ENCODE measurements around the gene MEGF6.

Gene MEGF6

DNA sequence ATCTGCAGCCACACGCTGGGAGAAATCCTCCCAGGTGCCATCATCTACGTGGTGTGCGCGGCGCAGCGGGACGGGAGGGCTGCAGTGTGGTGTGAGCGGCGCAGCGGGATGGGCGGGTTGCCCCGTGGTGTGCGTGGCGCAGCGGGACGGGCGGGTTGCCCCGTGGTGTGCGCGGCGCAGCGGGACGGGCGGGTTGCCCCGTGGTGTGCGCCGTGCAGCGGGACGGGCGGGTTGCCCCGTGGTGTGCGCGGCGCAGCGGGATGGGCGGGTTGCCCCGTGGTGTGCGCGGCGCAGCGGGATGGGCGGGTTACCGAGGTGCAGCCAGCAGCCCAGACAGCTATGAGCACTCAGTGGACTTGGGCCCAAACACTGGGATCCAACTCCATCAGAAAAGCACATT is 33.9 kb upstream of the MEGF6 start:
- no peak for TF ChIP-seq Cebpa-rat (IDR thresholded peaks at IDR 0.05)

DNA sequence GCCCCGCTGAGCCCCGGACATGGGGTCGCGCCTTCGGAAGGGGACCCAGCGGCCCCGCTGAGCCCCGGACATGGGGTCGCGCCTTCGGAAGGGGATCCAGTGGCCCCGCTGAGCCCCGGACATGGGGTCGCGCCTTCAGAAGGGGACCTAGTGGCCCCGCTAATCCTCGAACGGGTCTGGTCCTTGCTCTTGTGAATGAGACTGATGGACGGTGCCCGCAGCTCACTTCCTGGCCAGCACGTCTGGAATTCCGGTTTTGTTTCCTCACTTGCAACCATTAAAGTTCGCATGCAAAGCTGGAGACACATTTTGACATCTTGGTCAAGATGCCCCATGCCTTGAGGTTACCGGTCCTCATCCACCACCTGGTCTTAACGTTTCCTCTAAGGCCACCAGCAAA is 33.0 kb upstream of the MEGF6 start:
- Histone ChIP-seq H3K4me3 (no peak overlapping the region), H3K9me3 (no peaks in the 10 kb centered on the region), H3K27ac (no peak overlapping the region), H4K20me1 (peaks cover 33% of the 10 kb centered on the region), H3K4me2 (no peak overlapping the region), H3K27me3 (no peaks in the 10 kb centered on the region), H3K9ac (no peak overlapping the region), H3K36me3 (peaks cover 78% of the 10 kb centered on the region), H3K4me1 (peaks cover 34% of the 10 kb centered on the region)
- TF ChIP-seq Cebpa-rat (IDR thresholded peaks at IDR 0.05): no peak

More for the DNA sequence above, 33.9 kb upstream of the MEGF6 start:
- no peak overlapping the region for H3K27ac ChIP-seq
- peaks cover 33% of the 10 kb centered on the region for H3K4me1 ChIP-seq
- no peak overlapping the region for H3K4me3 ChIP-seq
- H4K20me1 ChIP-seq: peaks cover 27% of the 10 kb centered on the region
- peaks cover 68% of the 10 kb centered on the region for H3K36me3 ChIP-seq
- H3K27me3 ChIP-seq: no peaks in the 10 kb centered on the region; the same call in 1 of the 2 replicates
- no peak overlapping the region for H3K4me2 ChIP-seq
- H3K9me3 ChIP-seq: peaks cover under 1% of the 10 kb centered on the region; the same call in 1 of the 2 replicates
- no peak overlapping the region for H3K9ac ChIP-seq

DNA sequence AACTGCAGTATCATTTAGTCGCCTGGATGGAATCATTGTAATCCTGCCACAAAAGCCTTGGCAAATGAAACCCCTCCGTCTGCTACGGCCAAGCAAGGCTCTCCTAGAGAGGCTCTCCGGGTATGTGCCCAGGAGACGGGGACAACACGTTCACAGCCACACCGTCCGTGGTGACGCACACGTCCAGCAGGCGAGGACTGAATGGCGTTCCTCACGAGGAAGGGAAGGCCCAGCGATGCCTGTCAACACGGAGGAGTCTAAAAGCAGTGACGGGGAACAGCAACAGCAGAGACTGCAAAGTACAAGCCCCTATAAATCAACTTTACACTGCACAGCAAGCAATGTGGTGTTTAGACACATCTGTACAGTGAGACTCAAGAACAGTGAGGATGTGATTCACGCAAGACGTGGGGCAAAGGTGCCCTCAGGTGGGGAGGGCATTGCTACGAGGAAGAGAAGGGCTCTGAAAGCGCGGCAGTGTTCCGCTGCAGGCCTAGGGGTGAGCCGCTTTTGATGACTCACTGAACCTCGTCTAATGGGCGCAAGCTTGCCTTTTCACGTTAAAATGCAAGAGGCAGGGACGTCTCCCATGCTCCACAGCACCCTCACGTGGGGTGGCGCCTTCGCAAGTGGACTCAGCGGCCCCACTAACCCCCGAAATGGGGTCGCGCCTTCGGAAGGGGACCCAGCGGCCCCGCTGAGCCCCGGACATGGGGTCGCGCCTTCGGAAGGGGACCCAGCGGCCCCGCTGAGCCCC is 31.8 kb upstream of the MEGF6 start:
- H3K4me1 ChIP-seq: peaks cover 34% of the 10 kb centered on the region
- no peak for TF ChIP-seq Cebpa-rat (IDR thresholded peaks at IDR 0.05)
- H3K9ac ChIP-seq: no peak overlapping the region
- H3K9me3 ChIP-seq: no peaks in the 10 kb centered on the region
- peaks cover 33% of the 10 kb centered on the region for H4K20me1 ChIP-seq
- no peak overlapping the region for H3K4me2 ChIP-seq
- no peak overlapping the region for H3K4me3 ChIP-seq
- H3K27ac ChIP-seq: no peak overlapping the region
- peaks cover 89% of the 10 kb centered on the region for H3K36me3 ChIP-seq
- H3K27me3 ChIP-seq: no peaks in the 10 kb centered on the region

- Histone ChIP-seq H4K20me1 (peaks cover 33% of the 10 kb centered on the region), H3K36me3 (peaks cover 91% of the 10 kb centered on the region), H3K27me3 (no peaks in the 10 kb centered on the region), H3K27ac (no peak overlapping the region), H3K4me2 (no peak overlapping the region), H3K9ac (no peak overlapping the region), H3K9me3 (no peaks in the 10 kb centered on the region), H3K4me3 (no peak overlapping the region), H3K4me1 (peaks cover 32% of the 10 kb centered on the region)
- no peak for TF ChIP-seq Cebpa-rat (IDR thresholded peaks at IDR 0.05)
Observed at GRCh38 chr1:3641816-3642215, 30.5 kb upstream of the MEGF6 start.

- Histone ChIP-seq H3K4me2 (no peak overlapping the region), H3K27me3 (no peaks in the 10 kb centered on the region), H3K4me3 (no peak overlapping the region), H3K27ac (no peak overlapping the region), H4K20me1 (peaks cover 33% of the 10 kb centered on the region), H3K36me3 (peaks cover 91% of the 10 kb centered on the region), H3K4me1 (peaks cover 26% of the 10 kb centered on the region), H3K9me3 (no peaks in the 10 kb centered on the region), H3K9ac (no peak overlapping the region)
- no peak for TF ChIP-seq Cebpa-rat (IDR thresholded peaks at IDR 0.05)
Observed at GRCh38 chr1:3641046-3641760, 29.9 kb upstream of the MEGF6 start.

DNA sequence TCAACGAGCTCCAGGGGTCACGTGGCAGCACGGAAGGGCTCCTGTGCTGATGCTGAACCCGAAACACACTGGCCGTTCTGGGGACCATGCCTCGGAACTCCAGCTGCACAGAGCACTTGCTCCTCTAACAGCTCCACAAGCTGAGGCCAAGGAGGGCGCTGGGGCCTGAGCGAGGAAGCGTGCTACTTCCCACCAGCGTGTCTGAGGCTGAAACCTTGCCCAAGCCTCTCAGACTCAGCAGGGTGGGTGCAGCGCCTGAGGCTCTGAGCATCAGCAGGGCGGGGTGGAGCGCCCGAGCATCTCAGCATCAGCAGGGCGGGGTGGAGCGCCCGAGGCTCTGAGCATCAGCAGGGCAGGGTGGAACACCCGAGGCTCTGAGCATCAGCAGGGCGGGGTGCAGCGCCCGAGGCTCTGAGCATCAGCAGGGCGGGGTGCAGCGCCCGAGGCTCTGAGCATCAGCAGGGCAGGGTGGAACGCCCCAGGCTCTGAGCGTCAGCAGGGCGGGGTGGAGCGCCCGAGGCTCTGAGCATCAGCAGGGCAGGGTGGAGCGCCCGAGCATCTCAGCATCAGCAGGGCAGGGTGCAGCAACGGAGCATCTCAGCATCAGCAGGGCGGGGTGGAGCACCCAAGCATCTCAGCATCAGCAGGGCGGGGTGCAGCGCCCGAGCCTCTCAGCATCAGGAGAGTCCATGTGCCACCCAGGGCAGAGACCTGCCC is 29.0 kb upstream of the MEGF6 start:
- Histone ChIP-seq H3K36me3 (peaks cover 91% of the 10 kb centered on the region), H3K27ac (no peak overlapping the region), H4K20me1 (peaks cover 32% of the 10 kb centered on the region), H3K27me3 (no peaks in the 10 kb centered on the region), H3K4me1 (peaks cover 25% of the 10 kb centered on the region), H3K9ac (no peak overlapping the region; the same call in 1 of the 2 replicates), H3K9me3 (no peaks in the 10 kb centered on the region), H3K4me3 (no peak overlapping the region), H3K4me2 (no peak overlapping the region)
- TF ChIP-seq Cebpa-rat (IDR thresholded peaks at IDR 0.05): no peak

DNA sequence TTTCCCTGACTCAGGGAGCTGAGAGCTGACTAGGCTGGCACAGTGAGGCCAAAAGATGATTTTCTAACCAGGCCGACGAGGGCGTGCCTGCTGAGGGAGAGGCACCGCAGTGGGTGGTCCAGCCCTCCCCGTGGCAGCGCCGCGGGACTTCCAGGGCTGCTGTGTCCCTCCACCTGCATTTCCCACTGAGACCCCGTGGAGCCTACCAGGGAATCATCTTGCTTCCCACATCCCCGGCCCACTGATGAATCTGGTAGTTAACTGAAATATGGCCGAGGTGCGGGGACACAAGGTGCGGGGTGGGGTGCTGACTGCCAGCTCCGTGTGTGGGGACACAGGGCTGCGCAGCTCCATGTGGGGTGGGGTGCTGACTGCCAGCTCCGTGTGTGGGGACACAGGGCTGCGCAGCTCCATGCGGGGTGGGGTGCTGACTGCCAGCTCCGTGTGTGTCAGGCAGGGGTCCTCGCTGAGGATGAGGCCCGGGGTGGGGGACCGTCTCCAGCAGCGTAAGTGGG is 28.1 kb upstream of the MEGF6 start:
- H3K4me1 ChIP-seq: peaks cover 25% of the 10 kb centered on the region
- no peak for TF ChIP-seq Cebpa-rat (IDR thresholded peaks at IDR 0.05)
- peak overlapping the region; percentile 58 for H3K4me2 ChIP-seq
- no peaks in the 10 kb centered on the region for H3K9me3 ChIP-seq
- 0 out of 2 replicates have a peak overlapping the region, but pooled peaks have one; percentile 22 for H3K27ac ChIP-seq
- H3K27me3 ChIP-seq: no peaks in the 10 kb centered on the region
- no peak overlapping the region for H3K4me3 ChIP-seq
- peaks cover 91% of the 10 kb centered on the region for H3K36me3 ChIP-seq
- no peak overlapping the region; the same call in 1 of the 2 replicates for H3K9ac ChIP-seq
- H4K20me1 ChIP-seq: peaks cover 27% of the 10 kb centered on the region

DNA sequence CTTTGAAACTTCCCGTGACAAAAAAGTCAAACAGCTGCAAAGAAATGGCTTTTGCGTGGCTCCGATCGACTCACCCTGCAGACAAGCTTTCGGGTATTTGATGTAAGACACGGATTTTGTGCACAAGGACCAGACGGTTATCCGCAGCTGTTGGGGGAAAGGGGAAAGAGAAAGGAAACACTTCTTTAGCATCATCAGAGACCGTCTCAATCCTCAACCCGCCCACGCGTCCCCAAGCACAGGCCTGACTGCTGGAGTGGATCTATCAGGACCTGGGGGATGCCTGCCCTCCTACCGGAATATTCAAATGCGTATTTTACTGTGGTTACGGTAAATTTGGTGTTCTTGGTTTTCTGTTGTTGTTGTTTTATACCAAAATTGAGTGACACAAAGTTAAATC is 27.4 kb upstream of the MEGF6 start:
- H3K9me3 ChIP-seq: no peaks in the 10 kb centered on the region
- peak overlapping the region; percentile 58 for H3K4me2 ChIP-seq
- peaks cover 27% of the 10 kb centered on the region for H4K20me1 ChIP-seq
- no peak overlapping the region for H3K4me3 ChIP-seq
- no peak for TF ChIP-seq Cebpa-rat (IDR thresholded peaks at IDR 0.05)
- peak overlapping the region; percentile 58; the same call in 1 of the 2 replicates for H3K27ac ChIP-seq
- no peaks in the 10 kb centered on the region for H3K27me3 ChIP-seq
- H3K36me3 ChIP-seq: peaks cover 95% of the 10 kb centered on the region
- H3K9ac ChIP-seq: no peak overlapping the region; the same call in 1 of the 2 replicates
- peaks cover 25% of the 10 kb centered on the region for H3K4me1 ChIP-seq

DNA sequence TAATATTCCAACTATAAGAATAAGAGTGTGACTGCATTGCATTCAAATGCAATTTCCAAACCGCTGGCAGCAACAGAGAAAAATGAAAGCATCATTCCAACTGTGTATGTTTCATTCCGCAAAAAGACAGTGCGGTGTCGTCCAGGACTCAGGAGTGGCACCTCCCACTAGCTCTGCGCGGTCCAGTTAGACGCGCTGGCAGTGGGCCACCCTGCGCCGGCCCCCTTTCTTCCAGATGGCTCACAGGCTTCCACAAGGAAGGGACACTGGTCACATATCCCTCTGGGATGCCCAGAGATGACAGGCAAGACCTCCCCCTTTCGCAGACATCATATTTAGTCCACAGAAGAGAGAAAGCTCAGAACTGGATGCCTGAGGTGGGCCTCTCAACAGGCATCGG is 26.7 kb upstream of the MEGF6 start:
- Histone ChIP-seq H3K9ac (0 out of 2 replicates have a peak overlapping the region, but pooled peaks have one; percentile 29), H4K20me1 (peaks cover 27% of the 10 kb centered on the region), H3K4me3 (no peak overlapping the region), H3K27me3 (no peaks in the 10 kb centered on the region), H3K4me1 (peaks cover 25% of the 10 kb centered on the region), H3K36me3 (peaks cover 97% of the 10 kb centered on the region), H3K4me2 (peak overlapping the region; percentile 58), H3K27ac (peak overlapping the region; percentile 58), H3K9me3 (no peaks in the 10 kb centered on the region)
- no peak for TF ChIP-seq Cebpa-rat (IDR thresholded peaks at IDR 0.05)
